Measurements from ENCODE around the gene AQP9.

Gene AQP9

DNA sequence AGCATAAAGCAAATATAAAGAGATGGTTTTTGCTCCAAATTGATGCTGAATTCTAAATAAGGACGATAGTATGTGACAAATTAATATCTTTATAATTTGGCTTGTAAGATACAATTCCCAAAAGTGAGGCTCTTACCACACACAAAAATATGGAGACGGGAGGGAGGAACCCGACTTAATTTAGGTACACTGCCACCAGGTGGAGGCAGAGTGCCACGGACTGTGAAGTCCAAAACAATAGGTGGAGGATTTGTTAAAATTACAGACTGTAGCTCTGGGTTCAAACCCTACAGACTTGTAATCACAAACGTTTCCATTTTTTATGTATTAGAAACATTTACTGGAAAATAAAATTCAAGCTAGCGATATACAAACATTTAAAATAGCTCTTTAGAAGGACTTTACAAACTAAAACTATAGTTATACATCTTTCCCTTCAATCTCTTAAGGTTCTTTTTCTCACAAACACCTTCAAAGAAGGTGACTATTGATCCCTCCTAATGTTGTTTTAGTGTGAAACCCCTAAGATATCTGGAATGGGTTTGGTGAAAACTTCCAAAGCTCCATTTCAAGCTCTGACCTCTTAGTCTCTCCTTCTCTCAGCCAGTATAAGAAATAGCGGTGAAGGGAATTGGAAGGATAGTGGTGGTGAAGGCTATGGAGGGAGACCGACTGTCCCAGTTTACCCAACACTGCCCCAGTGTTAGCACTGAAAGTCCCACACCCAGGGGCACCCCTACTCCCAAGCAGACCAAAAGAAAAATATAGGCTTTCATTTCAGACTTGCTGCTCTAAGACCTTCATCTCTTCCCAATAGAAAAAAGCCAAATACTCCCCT, 89.7 kb downstream of the AQP9 start:
- Histone ChIP-seq H3K4me1 (ENCODE audit: control insufficient read depth, insufficient read depth, low read length) (peaks cover 29% of the 10 kb centered on the region), H3K4me3 (ENCODE audit: low read depth, low read length) (no peak overlapping the region), H3K27ac (ENCODE audit: low read depth, low read length) (peak overlapping the region; percentile 79), H3K27me3 (ENCODE audit: control insufficient read depth, insufficient read depth, low read length) (no peaks in the 10 kb centered on the region), H3K9me3 (ENCODE audit: control insufficient read depth, insufficient read depth, low read length) (no peaks in the 10 kb centered on the region), H3K36me3 (ENCODE audit: control insufficient read depth, insufficient read depth, low read length) (no peaks in the 10 kb centered on the region), H3K9ac (ENCODE audit: low read depth, low read length) (no peak overlapping the region)

- H3K27ac ChIP-seq (ENCODE audit: low read depth, low read length) = peak overlapping the region; percentile 79
Observed at GRCh38 chr15:58228718-58229117, 90.5 kb downstream of the AQP9 start.

DNA sequence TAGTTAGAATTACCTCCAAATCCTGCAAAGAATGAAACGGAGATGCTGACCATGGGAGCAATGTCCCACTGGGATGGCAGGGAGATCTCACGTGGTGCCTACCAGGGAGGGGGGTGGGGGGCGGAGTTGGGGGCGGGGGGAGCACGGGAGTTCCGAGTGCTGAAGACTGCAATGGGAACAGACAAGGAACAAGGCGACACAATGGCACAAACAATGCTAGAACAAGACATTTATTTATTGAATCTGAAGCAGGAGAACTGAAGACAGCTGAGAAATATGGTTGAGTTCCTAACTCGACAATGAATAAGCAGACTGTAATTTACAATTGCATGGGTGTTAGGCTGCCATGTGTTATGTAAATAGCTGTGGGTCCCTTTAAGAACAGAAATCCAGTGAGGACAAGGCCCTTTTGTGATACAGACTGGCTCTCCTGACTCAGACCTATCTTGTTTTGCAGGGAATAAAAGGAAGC, 91.2 kb downstream of the AQP9 start:
- H3K4me3 ChIP-seq (ENCODE audit: low read depth, low read length) = peak overlapping the region; percentile 56
- peak overlapping the region; percentile 79 for H3K27ac ChIP-seq (ENCODE audit: low read depth, low read length)
- H3K9ac ChIP-seq (ENCODE audit: low read depth, low read length) = no peak overlapping the region
- H3K9me3 ChIP-seq (ENCODE audit: control insufficient read depth, insufficient read depth, low read length) = no peaks in the 10 kb centered on the region
- H3K36me3 ChIP-seq (ENCODE audit: control insufficient read depth, insufficient read depth, low read length) = no peaks in the 10 kb centered on the region
- no peaks in the 10 kb centered on the region for H3K27me3 ChIP-seq (ENCODE audit: control insufficient read depth, insufficient read depth, low read length)
- peaks cover 29% of the 10 kb centered on the region for H3K4me1 ChIP-seq (ENCODE audit: control insufficient read depth, insufficient read depth, low read length)

More at GRCh38 chr15:58228718-58229117, 90.5 kb downstream of the AQP9 start:
- peaks cover 29% of the 10 kb centered on the region for H3K4me1 ChIP-seq (ENCODE audit: control insufficient read depth, insufficient read depth, low read length)
- H3K9me3 ChIP-seq (ENCODE audit: control insufficient read depth, insufficient read depth, low read length) = no peaks in the 10 kb centered on the region
- H3K4me3 ChIP-seq (ENCODE audit: low read depth, low read length) = peak overlapping the region; percentile 19; the same call in 1 of the 2 replicates
- no peak overlapping the region for H3K9ac ChIP-seq (ENCODE audit: low read depth, low read length)
- no peaks in the 10 kb centered on the region for H3K36me3 ChIP-seq (ENCODE audit: control insufficient read depth, insufficient read depth, low read length)
- no peaks in the 10 kb centered on the region for H3K27me3 ChIP-seq (ENCODE audit: control insufficient read depth, insufficient read depth, low read length)

DNA sequence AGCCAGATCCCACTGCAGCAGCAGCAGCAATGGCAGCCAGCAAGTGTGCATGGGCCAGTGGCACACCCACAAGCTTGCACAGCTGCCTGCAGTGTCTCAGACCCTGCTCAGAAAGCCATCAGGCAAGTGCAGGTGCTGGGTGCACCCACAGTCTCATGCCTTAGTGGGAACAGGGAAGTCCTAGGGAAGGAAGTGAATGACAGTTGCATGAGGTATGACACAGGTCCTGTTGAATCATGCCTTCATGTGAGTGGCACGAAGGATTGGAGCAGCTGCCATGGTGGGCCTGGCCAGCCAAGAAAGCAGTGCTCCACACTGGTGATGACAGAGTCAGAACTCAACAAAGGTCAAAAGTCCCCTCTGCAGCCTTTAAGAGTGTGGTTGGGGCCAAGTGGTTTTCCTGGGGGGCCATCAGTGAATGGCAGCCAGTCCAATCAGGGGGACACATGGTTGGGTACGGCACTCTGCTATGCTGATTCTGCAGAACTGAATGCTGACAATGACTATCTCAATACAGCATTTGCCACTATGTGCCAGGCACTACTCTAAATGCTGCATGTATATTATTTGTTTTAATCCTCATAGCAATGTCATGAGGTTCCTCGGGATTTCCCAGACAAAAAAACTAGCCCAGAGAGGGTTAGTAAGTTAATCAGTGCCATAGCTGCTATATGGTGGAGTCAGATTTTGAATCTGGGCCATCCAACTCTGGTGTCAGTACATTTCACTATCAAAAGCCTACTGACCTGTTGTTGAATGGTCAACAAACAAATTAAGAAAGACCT, 94.3 kb downstream of the AQP9 start:
- Histone ChIP-seq H3K27ac (ENCODE audit: low read depth, low read length) (no peak overlapping the region), H3K36me3 (ENCODE audit: control insufficient read depth, insufficient read depth, low read length) (no peaks in the 10 kb centered on the region), H3K4me3 (ENCODE audit: low read depth, low read length) (no peak overlapping the region), H3K27me3 (ENCODE audit: control insufficient read depth, insufficient read depth, low read length) (no peaks in the 10 kb centered on the region), H3K9me3 (ENCODE audit: control insufficient read depth, insufficient read depth, low read length) (no peaks in the 10 kb centered on the region), H3K9ac (ENCODE audit: low read depth, low read length) (no peak overlapping the region), H3K4me1 (ENCODE audit: control insufficient read depth, insufficient read depth, low read length) (peaks cover 29% of the 10 kb centered on the region)

- no peak overlapping the region for H3K27ac ChIP-seq (ENCODE audit: low read depth, low read length)
- H3K4me1 ChIP-seq (ENCODE audit: control insufficient read depth, insufficient read depth, low read length) = peaks cover 23% of the 10 kb centered on the region
- H3K4me3 ChIP-seq (ENCODE audit: low read depth, low read length) = no peak overlapping the region
- no peak overlapping the region for H3K9ac ChIP-seq (ENCODE audit: low read depth, low read length)
- no peaks in the 10 kb centered on the region for H3K36me3 ChIP-seq (ENCODE audit: control insufficient read depth, insufficient read depth, low read length)
- no peaks in the 10 kb centered on the region for H3K9me3 ChIP-seq (ENCODE audit: control insufficient read depth, insufficient read depth, low read length)
- no peaks in the 10 kb centered on the region for H3K27me3 ChIP-seq (ENCODE audit: control insufficient read depth, insufficient read depth, low read length)
Observed at GRCh38 chr15:58233341-58233740, 95.2 kb downstream of the AQP9 start.

Data from HUES48 (cell line).